HTR-8/SVneo (cell line): Measurements from ENCODE around the gene YPEL5.
A peak's percentile ranks its signal among the peaks of the same experiment; 100 is the strongest.
"Not testable (repeated sequence)": the region's sequence is repeated elsewhere in the genome, so short reads cannot be mapped to it uniquely, and the experiment has no call there.

Experiments used
- DNase-seq: peaks from one replicate; pipeline ENCODE4 v3.0.0; 2011; ENCODE audit warnings: low spot score, mixed read lengths; ENCODE audit not compliant: insufficient read length
- FAIRE-seq: peaks from 2 replicates; lab custom pipeline; 2011; peaks lifted over from hg19 to GRCh38; lab: Jason Lieb, UNC

The YPEL5 gene

DNA sequence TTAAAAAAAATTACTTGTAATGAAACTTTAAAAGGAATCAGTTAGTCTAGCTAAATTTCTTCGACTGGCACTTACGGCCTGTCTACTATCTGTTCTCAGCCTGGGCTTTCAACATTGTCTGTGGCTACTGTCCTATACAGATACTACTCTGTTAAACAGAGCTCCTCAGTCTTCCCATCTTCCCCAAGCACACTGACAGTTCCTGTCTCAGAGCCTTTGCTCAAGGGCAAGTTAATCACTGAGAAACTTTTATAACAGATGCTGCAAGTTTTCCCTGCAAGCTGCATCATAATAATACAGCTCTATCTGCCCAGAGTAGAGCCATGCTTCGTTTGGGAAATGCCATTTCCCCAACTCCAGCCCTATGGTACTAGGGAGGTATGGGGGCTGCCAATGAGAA, 11.3 kb upstream of the YPEL5 start:
- DNase-seq = no peak
- FAIRE-seq = no peak

DNA sequence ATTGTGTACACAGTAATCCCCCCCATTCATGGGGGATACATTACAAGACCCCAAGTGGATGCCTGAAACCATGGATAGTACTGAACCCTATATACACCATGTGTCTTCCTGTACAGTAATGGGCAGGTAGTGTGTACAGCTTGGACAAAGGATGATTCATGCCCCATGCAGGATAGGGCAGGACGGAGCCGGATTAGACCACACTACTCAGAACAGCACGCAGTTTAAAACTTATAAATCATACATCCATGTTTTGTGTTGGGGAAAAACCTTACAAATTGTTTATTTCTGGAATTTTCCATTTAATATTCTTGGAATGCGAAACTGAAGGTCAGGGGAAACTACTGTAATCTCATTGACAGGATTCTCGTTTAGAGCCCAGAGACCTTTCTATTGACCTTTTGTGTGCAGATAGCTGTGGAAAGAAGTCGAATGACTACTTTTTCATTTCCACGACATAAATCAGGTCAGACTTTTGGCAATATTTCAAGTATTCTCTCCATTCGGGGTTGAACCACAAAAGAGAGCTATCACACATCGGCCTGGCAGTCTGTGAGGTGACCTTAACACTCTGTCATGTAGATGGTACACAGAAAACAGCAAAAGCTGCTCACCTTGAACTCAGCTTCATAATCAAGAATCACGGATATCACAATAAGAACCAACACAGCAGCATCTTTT, 9.9 kb upstream of the YPEL5 start:
- FAIRE-seq = no peak

DNA sequence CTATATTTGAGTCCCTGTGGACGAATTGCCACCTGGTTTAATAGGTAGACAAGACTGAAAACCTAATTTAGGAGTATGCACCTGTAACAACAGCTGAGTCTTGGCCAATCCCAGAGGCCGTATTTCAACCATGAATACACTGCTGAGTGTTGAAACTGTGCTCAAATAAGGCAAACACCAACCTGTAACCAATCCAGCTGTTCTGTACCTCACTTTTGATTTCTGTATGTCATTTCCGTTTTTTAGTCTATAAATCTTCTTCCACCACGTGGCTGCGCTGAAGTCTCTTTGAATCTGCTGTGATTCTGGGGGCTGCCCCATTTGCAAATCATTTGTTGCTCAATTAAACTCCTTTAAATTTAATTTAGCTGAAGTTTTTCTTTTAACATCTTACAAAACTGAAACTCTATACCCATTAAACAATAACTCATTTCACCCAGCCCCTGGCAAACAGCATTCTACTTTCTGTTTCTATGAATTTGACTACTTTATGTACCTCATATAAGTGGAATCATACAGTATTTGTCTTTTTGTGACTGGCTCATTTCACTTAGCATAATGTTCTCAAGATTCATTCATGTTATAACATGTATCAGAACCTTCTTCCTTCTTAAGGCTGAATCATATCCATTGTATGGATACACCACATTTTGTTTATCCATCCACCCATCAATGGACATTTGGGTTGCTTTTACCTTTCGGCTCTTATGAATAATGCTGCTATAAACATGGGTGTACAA, 7.5 kb upstream of the YPEL5 start:
- no peak for FAIRE-seq
- no peak for DNase-seq

More for the DNA sequence above, 9.9 kb upstream of the YPEL5 start:
- DNase-seq = no peak

DNA sequence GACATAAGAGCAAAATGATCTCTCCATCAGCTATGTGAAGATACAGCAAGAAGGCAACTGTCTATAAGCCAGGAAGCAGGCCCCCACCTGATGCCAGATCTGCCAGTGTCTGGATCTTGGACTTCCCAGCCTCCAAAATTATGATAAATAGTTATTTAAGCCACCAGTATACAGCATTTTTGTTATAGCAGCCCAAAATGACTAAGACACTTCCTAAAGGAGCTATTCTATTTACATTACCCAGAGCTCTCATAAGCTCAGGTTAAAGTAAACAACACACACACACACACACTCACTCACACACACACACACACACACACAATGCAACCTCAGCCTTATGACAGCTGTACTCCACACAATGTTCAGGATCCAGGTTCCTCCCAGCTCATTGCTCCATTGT, 5.7 kb upstream of the YPEL5 start:
- no peak for DNase-seq
- FAIRE-seq = no peak

DNA sequence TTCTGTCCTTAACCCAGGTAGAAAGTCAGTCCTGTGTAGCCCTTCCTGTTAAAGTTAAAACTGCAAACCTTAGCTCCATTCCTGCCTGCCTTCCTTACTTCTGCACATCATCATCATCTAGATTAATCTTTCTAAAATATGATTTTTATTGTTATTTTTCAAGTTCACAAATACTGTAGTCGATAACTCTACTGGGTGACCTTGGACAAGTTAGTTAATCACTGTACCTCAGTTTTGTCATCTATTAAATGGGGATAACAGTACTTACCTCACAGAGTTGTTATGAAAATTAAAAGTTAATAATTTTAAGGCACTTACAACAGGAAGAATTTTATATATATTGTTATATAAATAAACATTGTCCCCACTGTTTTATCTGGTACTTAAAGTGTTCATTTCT, 2.5 kb upstream of the YPEL5 start:
- FAIRE-seq = no peak
- no peak for DNase-seq

DNA sequence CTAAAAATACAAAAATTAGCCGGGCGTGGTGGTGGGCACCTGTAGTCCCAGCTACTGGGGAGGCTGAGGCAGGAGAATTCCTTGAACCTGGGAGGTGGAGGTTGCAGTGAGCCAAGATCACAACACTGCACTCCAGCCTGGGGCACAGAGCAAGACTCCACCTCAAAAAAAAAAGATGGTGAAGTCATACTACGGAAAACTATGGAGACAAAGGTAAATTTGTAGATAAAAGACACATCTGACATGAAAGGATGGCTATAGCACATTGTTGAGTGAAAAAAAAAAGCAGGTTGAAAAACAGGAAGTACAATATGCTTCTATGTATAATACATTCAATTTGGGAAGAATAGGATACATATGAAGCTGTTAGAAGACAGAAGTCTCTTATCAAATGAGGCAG, 1.9 kb upstream of the YPEL5 start:
- not testable (repeated sequence) for DNase-seq, FAIRE-seq

DNA sequence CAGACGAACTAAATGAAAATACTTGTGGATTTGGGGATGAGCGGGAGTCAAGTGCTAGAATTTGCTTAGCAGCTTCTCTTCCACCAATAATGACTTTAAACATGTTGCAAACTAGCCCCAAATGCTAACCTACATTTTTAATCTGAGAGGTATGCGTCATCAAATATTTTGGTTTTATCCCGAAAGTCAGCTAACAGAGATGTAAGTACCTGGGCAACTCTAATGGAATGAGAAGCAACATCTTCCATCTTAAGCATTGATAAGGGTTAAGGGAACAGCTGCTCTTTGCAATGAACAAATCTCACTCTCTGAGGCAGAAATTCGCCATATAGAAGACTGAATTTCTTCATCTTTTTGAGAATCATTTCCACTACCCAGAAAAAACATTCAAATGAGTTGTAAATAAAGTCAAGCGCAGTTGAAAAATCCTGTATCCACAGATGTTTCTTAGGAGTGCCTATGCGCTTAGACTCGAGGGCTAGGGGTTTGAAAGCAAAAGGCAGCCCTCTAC, 926 bp upstream of the YPEL5 start:
- FAIRE-seq = no peak

DNA sequence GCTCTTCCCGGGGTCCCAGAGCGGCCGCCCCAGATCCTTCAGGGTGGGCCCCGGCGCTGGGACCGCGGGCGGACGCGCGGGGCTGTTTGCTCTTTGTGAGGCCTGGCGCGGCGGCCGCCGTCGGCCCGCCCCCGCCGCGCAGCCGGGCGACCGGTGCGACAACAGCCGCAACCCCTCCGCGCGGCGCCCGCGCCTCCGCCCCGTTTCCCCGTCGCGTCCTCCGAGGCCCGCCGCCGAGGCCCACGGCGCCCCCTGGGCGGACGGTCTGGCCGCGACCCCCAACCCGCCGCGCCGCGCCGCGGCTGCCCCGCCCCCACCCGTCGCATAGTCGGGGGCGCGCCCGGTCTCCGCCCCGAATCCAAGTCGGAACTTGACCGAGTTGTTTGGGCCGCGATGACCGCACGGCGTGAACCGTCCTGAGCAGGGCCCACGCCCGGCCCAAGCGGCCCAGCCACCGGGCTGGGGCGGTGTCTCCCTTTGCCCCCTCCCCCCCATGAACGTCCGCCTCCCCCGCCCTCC, 448 bp downstream of the YPEL5 start:
- FAIRE-seq = no peak

More for the DNA sequence above, 926 bp upstream of the YPEL5 start:
- DNase-seq = no peak

DNA sequence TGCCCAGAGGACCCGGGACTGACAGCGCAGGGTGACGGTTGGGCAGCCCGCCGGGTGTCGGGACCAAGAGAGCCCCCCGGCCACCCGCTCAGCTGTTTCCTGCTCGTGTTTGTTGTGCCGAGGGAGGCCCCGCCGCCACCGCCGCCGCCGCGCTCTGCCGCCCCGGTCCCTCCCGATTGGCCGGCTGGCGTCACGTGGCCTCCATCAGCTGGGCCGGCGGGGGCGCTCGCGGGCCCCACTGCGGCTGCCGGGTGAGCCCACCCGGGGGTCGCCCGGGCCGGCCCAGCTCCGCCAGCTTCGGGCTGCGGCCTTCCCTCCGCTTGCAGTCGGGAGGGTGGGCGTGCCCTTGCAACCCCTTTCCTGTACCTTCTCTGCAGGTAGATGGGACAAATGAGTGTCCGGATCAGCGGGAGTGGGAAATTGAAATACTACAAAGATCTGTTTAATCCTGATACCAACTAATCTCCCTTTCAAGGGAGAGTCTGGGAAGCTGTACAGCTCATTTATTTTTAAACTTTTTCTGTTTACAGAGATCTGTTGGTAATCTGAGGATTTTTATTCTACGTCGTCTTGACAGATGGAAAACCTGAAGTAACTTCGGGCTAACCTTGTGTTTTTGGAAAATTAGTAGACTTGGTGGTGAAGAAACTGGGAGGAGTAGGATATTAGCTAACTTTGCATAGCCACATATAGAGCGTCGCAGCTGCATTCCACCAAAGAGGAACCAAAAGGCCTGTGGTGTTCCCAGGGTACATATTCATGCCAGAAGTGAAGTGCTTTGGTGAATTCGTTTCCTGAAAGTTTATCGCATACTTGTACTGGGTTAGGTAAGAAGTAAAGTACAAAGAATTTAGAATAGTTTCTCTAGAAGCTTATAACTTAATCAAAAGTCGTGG, 1.2 kb downstream of the YPEL5 start:
- no peak for FAIRE-seq

More for the DNA sequence above, 448 bp downstream of the YPEL5 start:
- no peak for DNase-seq

DNA sequence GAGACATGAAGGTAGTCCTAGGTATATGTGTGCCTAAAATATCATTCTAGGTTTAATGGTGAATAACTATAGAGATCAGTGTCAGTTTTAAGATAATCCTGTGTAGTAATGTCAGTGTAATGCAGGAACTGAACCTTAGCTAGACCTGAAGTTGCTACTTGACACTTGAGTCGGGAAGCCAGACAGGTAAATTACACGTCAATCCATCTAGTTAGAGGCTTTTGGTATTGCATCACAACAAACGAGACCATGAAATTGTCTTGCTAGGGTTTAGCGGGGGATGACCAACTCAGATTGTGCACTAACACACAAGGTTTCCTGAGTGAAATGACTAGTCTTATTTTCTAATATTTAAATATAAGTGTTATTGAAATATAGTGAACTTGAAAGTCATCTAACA, 2.0 kb downstream of the YPEL5 start:
- DNase-seq (no peak), FAIRE-seq (no peak)

More for the DNA sequence above, 1.2 kb downstream of the YPEL5 start:
- DNase-seq = peak; percentile 83

DNA sequence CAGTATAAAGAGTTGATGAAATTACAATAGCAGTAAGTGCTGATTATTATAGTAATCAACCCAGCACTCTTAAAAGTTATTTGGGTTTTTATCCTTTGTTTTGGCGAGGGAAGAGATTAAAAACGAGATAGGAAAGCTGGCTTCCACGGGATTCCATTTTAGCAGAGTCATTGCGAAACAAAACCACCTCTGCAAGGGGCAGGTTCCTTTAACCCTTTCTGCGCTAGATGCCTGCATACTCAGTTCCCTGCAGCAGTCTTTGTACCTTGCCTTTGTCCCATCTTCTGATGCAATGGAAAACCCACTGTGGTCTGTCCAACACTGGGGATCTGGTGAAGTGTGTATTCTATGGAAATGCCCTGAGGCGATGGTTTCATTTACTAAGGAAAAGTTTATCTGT, 2.7 kb downstream of the YPEL5 start:
- no peak for DNase-seq
- FAIRE-seq = no peak

DNA sequence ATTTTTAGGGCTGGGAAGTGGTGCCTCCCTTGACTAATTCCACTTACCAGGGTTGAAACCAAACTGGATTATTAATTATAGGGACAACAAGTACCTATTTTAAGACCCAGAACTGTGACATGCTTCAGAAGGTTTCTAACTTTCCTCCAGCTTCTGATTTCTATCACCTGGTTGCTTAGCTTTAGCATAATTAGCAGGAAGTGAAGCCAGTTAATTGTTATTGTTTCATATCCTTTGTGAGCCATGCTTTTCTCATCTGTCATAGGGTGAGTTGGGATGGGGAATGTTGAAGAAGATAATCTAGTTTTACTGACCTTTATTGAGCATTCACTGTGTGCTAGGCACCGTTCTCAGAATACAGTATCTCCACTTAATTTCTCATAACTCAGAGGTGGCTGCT, 3.2 kb downstream of the YPEL5 start:
- FAIRE-seq = no peak
- DNase-seq = no peak

DNA sequence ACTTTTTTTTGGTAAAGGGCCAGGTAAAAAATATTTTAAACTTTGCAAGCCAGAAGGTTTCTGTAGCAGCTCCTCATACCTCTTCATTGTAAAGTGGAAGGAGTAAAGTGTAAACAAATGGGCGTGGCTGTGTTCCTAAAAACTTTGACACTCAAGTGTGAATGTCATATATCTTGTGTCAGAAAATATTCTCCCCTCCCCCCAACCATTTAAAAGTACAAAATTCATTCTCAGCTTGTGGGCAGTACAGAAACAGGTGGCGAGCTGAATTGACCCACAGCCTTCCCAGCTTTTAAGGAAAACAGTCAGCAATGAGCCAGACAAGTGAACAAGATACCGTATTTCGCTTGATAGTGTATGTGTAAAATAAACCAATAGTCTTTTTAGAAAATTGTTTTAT, 4.0 kb downstream of the YPEL5 start:
- FAIRE-seq (no peak), DNase-seq (no peak)

DNA sequence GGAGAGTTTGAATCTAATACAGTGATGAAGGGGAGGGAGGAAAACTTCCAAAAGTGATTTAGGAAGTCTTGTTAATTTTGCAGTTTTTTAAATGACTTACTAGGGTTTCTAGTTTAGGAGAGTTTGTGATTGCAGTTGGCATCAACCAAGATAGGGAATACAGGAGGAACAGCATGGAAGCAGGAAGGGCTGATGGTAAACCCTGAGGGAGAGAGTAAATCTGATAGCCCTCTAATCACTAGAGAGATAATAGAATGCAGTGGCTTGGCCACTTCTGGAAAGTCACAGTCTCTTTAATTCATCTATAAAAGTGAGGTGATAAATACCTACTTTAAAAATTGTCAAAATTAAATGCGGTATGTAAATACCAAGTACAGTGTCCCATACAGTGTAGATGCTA, 5.6 kb downstream of the YPEL5 start:
- DNase-seq (no peak), FAIRE-seq (no peak)

DNA sequence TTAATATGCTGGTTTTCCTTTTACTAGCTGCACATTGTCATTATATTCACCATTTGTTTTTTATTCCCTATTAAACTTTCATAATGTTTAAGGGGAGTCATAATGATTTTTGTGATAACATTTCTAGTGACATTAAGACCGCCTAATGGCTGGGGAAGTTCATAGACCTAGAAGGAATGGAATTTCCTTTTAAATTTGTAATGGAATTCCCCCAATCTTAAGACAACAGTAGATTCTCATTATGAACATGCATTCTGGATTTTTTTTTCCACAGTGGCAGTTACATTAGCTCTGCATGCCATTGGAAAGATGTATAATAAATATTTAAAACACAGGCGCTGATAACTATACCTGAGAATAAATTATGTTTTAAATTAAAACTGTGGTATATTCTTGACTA, 8.4 kb downstream of the YPEL5 start:
- FAIRE-seq = no peak
- DNase-seq = no peak

DNA sequence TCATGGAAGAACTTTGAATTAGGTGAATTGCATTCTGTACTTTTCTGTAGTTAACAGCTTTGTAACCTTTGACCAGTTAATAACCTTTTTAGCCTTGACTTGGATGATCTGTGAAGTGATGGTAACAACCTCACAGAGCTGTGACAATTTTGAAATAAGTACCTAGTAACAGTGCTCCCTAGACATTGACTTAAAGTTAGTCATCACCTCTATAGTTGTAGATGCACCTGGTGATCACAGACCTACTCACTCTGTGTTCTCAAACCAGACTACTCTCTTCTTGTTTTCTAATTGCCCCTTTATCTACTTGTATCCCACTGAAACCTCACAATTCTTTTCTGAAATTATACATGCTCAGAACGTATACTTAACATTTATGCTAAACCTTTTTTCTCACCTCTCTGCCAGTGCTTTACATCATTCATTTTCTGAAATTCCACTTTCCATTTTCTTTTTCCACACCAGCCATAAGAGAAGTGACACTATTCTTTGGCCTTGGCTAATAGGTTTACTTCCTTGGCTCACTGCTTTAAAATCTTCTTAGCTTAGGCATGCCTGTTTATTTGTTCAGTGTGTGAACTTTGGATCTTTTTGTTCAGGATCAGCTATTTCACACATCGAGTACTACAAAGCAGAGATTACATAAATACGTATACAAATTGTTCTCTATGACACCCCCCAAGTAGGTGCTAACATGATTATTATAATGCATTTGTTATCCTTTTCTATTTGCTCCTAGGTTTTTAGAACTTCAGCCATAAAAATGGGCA, 9.3 kb downstream of the YPEL5 start:
- FAIRE-seq (peak; percentile 33), DNase-seq (no peak)

DNA sequence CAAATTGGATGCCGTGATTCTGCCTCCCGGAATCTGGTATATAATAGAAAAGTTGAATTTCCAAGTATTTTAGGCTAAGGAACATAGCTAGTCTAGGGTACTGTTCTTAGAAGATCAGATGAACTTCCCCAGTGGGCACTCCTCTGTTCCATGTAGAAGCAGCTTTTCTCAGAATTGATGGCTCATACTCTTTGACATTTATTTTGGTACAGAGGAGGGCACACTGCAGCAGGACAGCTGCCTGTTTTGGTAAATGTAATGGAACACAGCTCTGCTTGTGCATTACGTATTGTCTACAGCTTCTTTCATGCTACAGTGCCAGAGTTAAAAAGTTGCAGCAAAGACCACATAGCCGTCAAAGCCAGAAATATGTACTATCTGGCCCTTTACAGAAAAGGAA, 10.8 kb downstream of the YPEL5 start:
- DNase-seq (no peak), FAIRE-seq (peak; percentile 16)

DNA sequence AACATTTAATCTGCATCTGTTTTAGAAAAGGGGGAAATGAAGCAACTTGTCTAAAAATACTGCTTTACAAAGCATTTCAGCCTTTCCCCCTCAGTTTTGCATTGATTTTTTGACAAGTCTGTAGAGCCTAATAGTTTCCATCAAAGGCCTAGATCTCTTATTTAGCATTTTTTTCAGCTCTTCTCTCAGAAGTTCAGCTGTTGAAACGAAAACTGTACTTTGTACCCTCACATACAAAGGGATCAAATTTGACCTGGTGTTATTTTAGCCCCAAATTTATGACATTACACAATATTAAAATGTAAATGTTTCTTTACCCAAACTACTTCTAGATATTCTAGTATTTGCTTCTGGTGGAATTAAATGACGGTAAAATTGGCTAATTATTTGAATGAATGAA, 13.0 kb downstream of the YPEL5 start:
- FAIRE-seq = no peak
- DNase-seq = no peak

DNA sequence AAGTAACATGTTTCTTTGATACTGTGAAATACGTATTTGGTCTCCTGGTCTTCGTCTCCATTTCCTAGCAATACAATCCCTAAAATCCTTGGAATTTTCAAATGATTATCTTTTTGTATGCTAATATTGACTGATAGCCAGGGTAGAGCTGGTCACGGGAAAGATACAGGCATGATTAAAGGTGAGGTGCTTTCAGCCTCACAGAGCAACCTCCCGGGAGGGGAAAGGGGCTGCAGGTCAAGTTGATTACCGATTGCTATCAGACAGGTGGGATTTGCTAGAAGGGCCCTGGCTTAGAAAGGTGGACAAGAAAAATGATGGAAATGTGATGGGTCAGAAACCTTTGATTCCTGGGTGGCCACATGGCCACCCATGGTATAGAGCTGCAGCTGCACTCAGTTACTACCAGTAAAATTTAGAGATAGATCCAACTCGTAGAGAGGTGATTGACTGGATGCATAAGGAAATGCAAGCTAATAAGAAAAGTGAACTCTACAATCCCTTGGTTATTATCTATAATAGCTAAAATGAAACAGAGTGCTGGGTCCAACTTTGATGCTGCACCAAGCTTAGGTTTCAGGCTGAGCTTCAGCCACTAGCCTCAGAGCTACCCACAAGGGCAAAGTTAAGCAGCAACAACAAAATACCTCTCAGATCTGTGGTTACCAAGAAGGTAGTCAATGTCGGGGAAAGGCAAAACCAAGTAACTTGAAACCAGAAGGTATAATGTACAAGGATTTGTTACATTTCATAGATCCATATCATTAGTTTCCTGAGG, 15.3 kb downstream of the YPEL5 start:
- FAIRE-seq = no peak
- DNase-seq = no peak
